ENCODE measurements around the gene CES3.
"Not testable (repeated sequence)": the region's sequence is repeated elsewhere in the genome, so short reads cannot be mapped to it uniquely, and the experiment has no call there.

CES3 gene

GRCh38 chr16:66947302-66948065, 13.6 kb upstream of the CES3 start:
- peak; percentile 89 for DNase-seq

GRCh38 chr16:66948134-66948836, 12.8 kb upstream of the CES3 start:
- DNase-seq = no peak

GRCh38 chr16:66948837-66949225, 12.2 kb upstream of the CES3 start:
- DNase-seq = no peak

GRCh38 chr16:66949472-66949871, 11.6 kb upstream of the CES3 start:
- DNase-seq = no peak

- DNase-seq = no peak
Observed at GRCh38 chr16:66950437-66950836, 10.6 kb upstream of the CES3 start.

- no peak for DNase-seq
Observed at GRCh38 chr16:66950971-66951790, 9.9 kb upstream of the CES3 start.

GRCh38 chr16:66952430-66953110, 8.5 kb upstream of the CES3 start:
- DNase-seq = no peak

GRCh38 chr16:66953462-66954096, 7.5 kb upstream of the CES3 start:
- no peak for DNase-seq

- DNase-seq = peak; percentile 81
Observed at GRCh38 chr16:66954097-66954659, 6.9 kb upstream of the CES3 start.

GRCh38 chr16:66955363-66956153, 5.5 kb upstream of the CES3 start:
- DNase-seq = not testable (repeated sequence)

GRCh38 chr16:66956154-66956457, 5.0 kb upstream of the CES3 start:
- not testable (repeated sequence) for DNase-seq

GRCh38 chr16:66958857-66959703, 2.0 kb upstream of the CES3 start:
- no peak for DNase-seq

GRCh38 chr16:66959704-66960161, 1.3 kb upstream of the CES3 start:
- DNase-seq = no peak

GRCh38 chr16:66960270-66960669, 796 bp upstream of the CES3 start:
- no peak for DNase-seq

GRCh38 chr16:66961914-66962313, 848 bp downstream of the CES3 start:
- DNase-seq = no peak

GRCh38 chr16:66964049-66964448, 3.0 kb downstream of the CES3 start:
- DNase-seq = no peak

GRCh38 chr16:66968847-66969246, 7.8 kb downstream of the CES3 start:
- no peak for DNase-seq

GRCh38 chr16:66970775-66971720, 10.0 kb downstream of the CES3 start:
- DNase-seq = no peak

- no peak for DNase-seq
Observed at GRCh38 chr16:66972983-66973382, 11.9 kb downstream of the CES3 start.

Data from CD4-positive, alpha-beta T cell treated with Interleukin-17A for 1 hour (primary cell).